Spleen (tissue), 11 donors: Measurements from ENCODE around the gene KLHL14. TPM values are rescaled to one million over a fixed set of nuclear protein-coding genes. Genes with fewer than 3 reads are reported as not detected.

ENCODE experiments used
- DNase-seq: peaks from one replicate; pipeline ENCODE4 v3.0.0-alpha.2; 2020
- H3K27ac ChIP-seq, 8 donors: fragments of 200-600 bp; sonication (generic) in 7 of 8; 1 replicate in 4 of 8; 2 replicates in 4 of 8; pipeline versions ENCODE4 v1.5.0 to v1.8.0; 2016 to 2021; ENCODE audit warnings: inconsistent platforms in 4 of 8, mild to moderate bottlenecking in 4 of 8, moderate library complexity in 1 of 8
- H3K27me3 ChIP-seq, 7 donors: fragments of 200-600 bp; sonication (generic) in 6 of 7; replicated peaks in 1 of 7; 1 replicate in 4 of 7; 2 replicates in 3 of 7; pipeline versions ENCODE4 v1.5.0 to v1.8.0; 2016 to 2021; ENCODE audit warnings: inconsistent platforms in 3 of 7, mild to moderate bottlenecking in 1 of 7
- H3K36me3 ChIP-seq, 6 donors: fragments of 200-600 bp; sonication (generic) in 5 of 6; 1 replicate in 4 of 6; 2 replicates in 2 of 6; pipeline versions ENCODE4 v1.5.0 to v1.8.0; 2016 to 2021; ENCODE audit warnings: inconsistent platforms in 2 of 6
- H3K4me1 ChIP-seq, 6 donors: fragments of 200-600 bp; sonication (generic) in 5 of 6; 1 replicate in 3 of 6; 2 replicates in 3 of 6; pipeline versions ENCODE4 v1.5.0 to v1.8.0; 2016 to 2021; ENCODE audit warnings: inconsistent platforms in 3 of 6
- H3K4me3 ChIP-seq, 8 donors: fragments of 200-600 bp; sonication (generic) in 7 of 8; 1 replicate in 4 of 8; 2 replicates in 4 of 8; pipeline versions ENCODE4 v1.5.0 to v1.8.0; 2016 to 2021; ENCODE audit warnings: inconsistent platforms in 4 of 8, mild to moderate bottlenecking in 4 of 8, moderate library complexity in 2 of 8
- H3K9me3 ChIP-seq, 8 donors: fragments of 200-600 bp; sonication (generic) in 7 of 8; 1 replicate in 4 of 8; 2 replicates in 4 of 8; pipeline versions ENCODE4 v1.5.0 to v1.8.0; 2016 to 2021; ENCODE audit warnings: inconsistent platforms in 4 of 8
- POLR2A ChIP-seq, 3 donors: fragments of 450-650 bp; IDR thresholded peaks; one replicate each; pipeline ENCODE4 v1.5.1; 2017; ENCODE audit warnings: antibody characterized with exemption in 3 of 3, mild to moderate bottlenecking in 1 of 3
- POLR2AphosphoS5 ChIP-seq, 3 donors: sonication (generic); formaldehyde crosslinking; IDR thresholded peaks; one replicate each; pipeline ENCODE4 v1.5.1; 2017; ENCODE audit warnings: antibody characterized with exemption in 3 of 3
- WGBS, 5 donors: extraction: QIAGEN DNeasy Blood & Tissue Kit in 3 of 5; methylation state at CpG; one replicate each; pipeline versions ENCODE4 v1.1.5 to v1.1.7; 2013 to 2018; 5-methylcytosine and 5-hydroxymethylcytosine counted together
- intact Hi-C: fragments of 100-400 bp; cut with DNase I; formaldehyde crosslinking; loops from one replicate; pipeline ENCODE4 v1.15.0; 2023; ENCODE audit warnings: low total_unique reads
- polyA plus RNA-seq, 3 donors: library from polyadenylated mRNA; stranded (reverse); fragments of 200-250 nt; gene quantifications; one replicate each; pipeline ENCODE4 v1.2.1, GENCODE V29; 2013
- total RNA-seq, 7 donors: library from RNA; depleted of rRNA in 3 of 7; stranded (reverse); fragments of >200 nt in 3 of 7; fragmentation: NEBNext Ultra II Directional in 4 of 7; extraction: Animal tissue kit (Norgen Biotek cat#: 25700) in 4 of 7; gene quantifications; one replicate each; pipeline versions ENCODE4 v1.1.0 to v1.2.1, GENCODE V29; 2016 to 2021
- TF ChIP-seq, protein P1 (sequence below), 11 experiments: fragments of 200-600 bp in 7 of 11; fragments of 450-650 bp in 4 of 11; sonication (generic) in 4 of 11; IDR thresholded peaks in 8 of 11; conservative IDR thresholded peaks in 3 of 11; 1 replicate in 7 of 11; 2 replicates in 4 of 11; pipeline versions ENCODE4 v1.4.0 to v1.8.0; 2016 to 2021; ENCODE audit warnings: antibody characterized with exemption in 11 of 11, inconsistent platforms in 4 of 11, mild to moderate bottlenecking in 1 of 11
- donor health status: healthy with polysubstance abuse.
- donor health status: DM: no; HTN: no; CAD: no; lungs with moderate emphysema.
- donor health status: DM: no; HTN: no; CAD: no.
- donor health status: Bipolar disorder and iron deficiency.
- donor health status: healthy.
- donor health status: DM: no; HTN: no; CAD: no.
- donor health status: DM: yes; HTN: yes; CAD: no.

Gene KLHL14
- total and polyA plus RNA-seq, 10 donors: 9.4 to 41.4 (median 17.5) TPM

DNA sequence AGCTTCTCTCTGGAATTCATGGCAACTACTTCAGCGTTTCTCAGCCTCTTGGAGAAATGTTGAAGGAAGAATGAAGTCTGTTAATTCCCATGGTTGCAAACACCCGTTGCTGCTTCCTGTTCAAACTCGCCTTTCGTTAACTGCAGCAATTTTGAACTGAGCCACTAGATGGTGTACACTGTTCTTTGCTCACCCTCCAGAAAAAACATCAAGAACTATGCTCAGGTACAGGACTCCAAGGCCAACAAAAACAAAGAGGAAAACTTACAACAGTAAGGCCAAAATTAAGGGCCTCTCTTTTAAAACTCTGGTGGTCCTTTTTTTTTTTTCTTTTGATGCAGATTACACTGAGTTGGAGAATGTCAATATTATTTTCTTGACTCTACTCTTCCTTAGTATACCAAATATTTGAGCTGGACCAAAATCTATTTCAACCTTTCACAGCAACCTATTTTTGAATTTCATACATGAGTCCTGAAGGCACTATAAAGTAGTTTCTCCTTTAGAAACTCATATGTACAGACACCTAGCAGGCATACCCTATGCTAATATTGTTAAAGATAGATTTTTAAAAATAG lies 58.2 kb downstream of the KLHL14 start:
- H3K4me1 ChIP-seq: peaks cover 0 to 12% (median 6%) of the 10 kb centered on the region in 6 donors
- TF ChIP-seq, protein P1, sequence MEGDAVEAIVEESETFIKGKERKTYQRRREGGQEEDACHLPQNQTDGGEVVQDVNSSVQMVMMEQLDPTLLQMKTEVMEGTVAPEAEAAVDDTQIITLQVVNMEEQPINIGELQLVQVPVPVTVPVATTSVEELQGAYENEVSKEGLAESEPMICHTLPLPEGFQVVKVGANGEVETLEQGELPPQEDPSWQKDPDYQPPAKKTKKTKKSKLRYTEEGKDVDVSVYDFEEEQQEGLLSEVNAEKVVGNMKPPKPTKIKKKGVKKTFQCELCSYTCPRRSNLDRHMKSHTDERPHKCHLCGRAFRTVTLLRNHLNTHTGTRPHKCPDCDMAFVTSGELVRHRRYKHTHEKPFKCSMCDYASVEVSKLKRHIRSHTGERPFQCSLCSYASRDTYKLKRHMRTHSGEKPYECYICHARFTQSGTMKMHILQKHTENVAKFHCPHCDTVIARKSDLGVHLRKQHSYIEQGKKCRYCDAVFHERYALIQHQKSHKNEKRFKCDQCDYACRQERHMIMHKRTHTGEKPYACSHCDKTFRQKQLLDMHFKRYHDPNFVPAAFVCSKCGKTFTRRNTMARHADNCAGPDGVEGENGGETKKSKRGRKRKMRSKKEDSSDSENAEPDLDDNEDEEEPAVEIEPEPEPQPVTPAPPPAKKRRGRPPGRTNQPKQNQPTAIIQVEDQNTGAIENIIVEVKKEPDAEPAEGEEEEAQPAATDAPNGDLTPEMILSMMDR (IDR thresholded peaks at IDR 0.05 in 8 of 11, conservative IDR thresholded peaks at IDR 0.05 in 3 of 11): peak; percentile 45 to 87 (median 76)
- no peak for TF ChIP-seq POLR2AphosphoS5 (IDR thresholded peaks at IDR 0.05)
- no peak for TF ChIP-seq POLR2A (IDR thresholded peaks at IDR 0.05)
- WGBS, 5 donors: 0 to 3% (median 1%) methylated on average over 4 of the region's 4 CpGs
- no peak for DNase-seq
- H3K4me3 ChIP-seq: no peak overlapping the region
- no peaks in the 10 kb centered on the region for H3K36me3 ChIP-seq
- H3K27me3 ChIP-seq: no peaks in the 10 kb centered on the region
- intact Hi-C loops: no loop called here
- no peak overlapping the region for H3K27ac ChIP-seq
- no peaks in the 10 kb centered on the region for H3K9me3 ChIP-seq

DNA sequence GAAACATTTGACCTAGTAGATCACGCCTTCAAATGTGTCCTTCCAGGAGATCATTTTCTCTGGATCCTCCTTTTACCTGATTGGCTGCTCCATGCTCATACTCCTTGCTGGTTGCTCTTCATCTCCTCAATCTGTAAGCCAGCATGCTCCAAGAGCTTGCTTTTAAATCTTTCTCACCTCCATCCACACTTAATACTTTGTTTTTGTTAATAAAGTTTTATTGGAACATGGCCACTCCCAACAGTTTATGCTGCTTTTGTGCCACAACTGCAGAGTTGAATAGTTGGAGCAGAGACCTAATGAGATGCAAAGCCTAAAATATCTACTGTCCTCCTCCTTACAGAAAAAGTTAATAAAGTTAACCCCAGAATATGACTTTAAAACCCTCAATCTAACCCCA lies 60.0 kb downstream of the KLHL14 start:
- TF ChIP-seq, protein P1 (IDR thresholded peaks at IDR 0.05 in 8 of 11, conservative IDR thresholded peaks at IDR 0.05 in 3 of 11): no peak
- no peak for TF ChIP-seq POLR2A (IDR thresholded peaks at IDR 0.05)
- no peak for TF ChIP-seq POLR2AphosphoS5 (IDR thresholded peaks at IDR 0.05)
- Histone ChIP-seq H3K27me3 (no peaks in the 10 kb centered on the region), H3K27ac (no peak overlapping the region), H3K9me3 (no peaks in the 10 kb centered on the region), H3K4me3 (no peak overlapping the region), H3K4me1 (peaks cover 0 to 12% (median 6%) of the 10 kb centered on the region in 6 donors), H3K36me3 (no peaks in the 10 kb centered on the region)
- intact Hi-C loops: no loop called here
- 92 to 97% (median 94%) methylated on average over 1 of the region's 1 CpG for WGBS, 5 donors
- DNase-seq: no peak

DNA sequence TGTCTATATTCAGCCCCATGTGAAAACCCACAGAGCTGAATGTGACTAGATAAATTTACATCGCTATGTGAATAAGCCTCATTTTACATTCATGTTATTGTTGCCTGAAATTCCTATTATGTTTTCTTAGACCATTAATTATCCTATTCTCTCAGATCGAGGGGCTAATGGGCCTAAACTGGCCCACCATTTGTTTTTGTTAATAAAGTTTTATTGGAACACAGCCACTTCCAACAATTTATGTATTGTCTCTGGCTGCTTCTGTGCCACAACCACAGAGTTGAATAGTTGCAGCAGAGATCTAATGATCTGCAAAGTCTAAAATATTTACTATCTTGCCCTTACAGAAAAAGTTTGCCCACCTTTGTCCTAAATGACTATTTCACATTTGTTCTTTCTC lies 61.0 kb downstream of the KLHL14 start:
- H3K9me3 ChIP-seq: no peaks in the 10 kb centered on the region
- peaks cover 0 to 12% (median 6%) of the 10 kb centered on the region in 6 donors for H3K4me1 ChIP-seq
- intact Hi-C loops: no loop called here
- no peaks in the 10 kb centered on the region for H3K36me3 ChIP-seq
- WGBS, 5 donors: 87 to 96% (median 92%) methylated on average over 2 of the region's 2 CpGs
- no peak overlapping the region for H3K4me3 ChIP-seq
- no peak for DNase-seq
- H3K27me3 ChIP-seq: no peaks in the 10 kb centered on the region
- no peak overlapping the region for H3K27ac ChIP-seq
- TF ChIP-seq, protein P1 (IDR thresholded peaks at IDR 0.05 in 8 of 11, conservative IDR thresholded peaks at IDR 0.05 in 3 of 11): no peak
- TF ChIP-seq POLR2A (IDR thresholded peaks at IDR 0.05) (no peak), POLR2AphosphoS5 (IDR thresholded peaks at IDR 0.05) (no peak)

DNA sequence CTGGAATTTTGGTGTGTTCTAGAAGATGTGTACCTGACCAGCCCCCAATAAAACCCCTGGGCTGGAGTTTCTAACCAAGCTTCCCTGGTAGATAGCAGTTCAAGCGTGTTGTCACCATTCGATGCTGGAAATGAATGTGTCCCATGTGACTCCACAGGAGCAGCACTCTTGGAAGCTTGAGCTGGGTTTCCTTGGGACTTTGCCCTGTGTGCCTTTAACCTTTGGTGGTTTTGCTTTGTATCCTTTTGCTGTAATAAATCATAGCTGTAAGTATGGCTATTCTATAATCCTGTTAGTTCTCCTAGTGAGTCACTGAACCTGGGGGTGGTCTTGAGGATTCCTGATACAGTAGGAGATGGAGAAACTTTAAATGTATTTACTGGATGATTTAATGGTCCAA lies 65.2 kb downstream of the KLHL14 start:
- no peaks in the 10 kb centered on the region for H3K9me3 ChIP-seq
- no peak overlapping the region for H3K4me3 ChIP-seq
- peaks cover 0 to 5% (median 0%) of the 10 kb centered on the region in 6 donors for H3K36me3 ChIP-seq
- WGBS, 5 donors: 90 to 97% (median 96%) methylated on average over 2 of the region's 2 CpGs
- H3K4me1 ChIP-seq: peaks cover 0 to 3% (median 0%) of the 10 kb centered on the region in 6 donors
- H3K27me3 ChIP-seq: no peaks in the 10 kb centered on the region
- intact Hi-C loops: loop anchor here (10.0 kb wide), 1 partner anchor 217 kb away; no protein-coding TSS in a partner anchor
- DNase-seq: no peak
- TF ChIP-seq, protein P1 (IDR thresholded peaks at IDR 0.05 in 8 of 11, conservative IDR thresholded peaks at IDR 0.05 in 3 of 11): no peak
- no peak for TF ChIP-seq POLR2A (IDR thresholded peaks at IDR 0.05)
- no peak for TF ChIP-seq POLR2AphosphoS5 (IDR thresholded peaks at IDR 0.05)
- no peak overlapping the region for H3K27ac ChIP-seq
